HPDE6-E6E7 (cell line): ENCODE data around the gene SCARF1.

Experiments
- DNase-seq: peaks from one replicate; pipeline ENCODE4 v3.0.0; 2011; ENCODE audit warnings: missing footprints; ENCODE audit errors: extremely low spot score

SCARF1 gene

GRCh38 chr17:1628856-1629503 is 16.6 kb downstream of the SCARF1 start:
- peak; percentile 97 for DNase-seq

GRCh38 chr17:1627982-1628855 is 17.3 kb downstream of the SCARF1 start, which contains the start of gene SLC43A2:
Gene SLC43A2, minus strand, starts transcription at chr17:1628834. Its CDS starts 960 bp downstream, at chr17:1627874.
- DNase-seq: peak; percentile 87

DNA sequence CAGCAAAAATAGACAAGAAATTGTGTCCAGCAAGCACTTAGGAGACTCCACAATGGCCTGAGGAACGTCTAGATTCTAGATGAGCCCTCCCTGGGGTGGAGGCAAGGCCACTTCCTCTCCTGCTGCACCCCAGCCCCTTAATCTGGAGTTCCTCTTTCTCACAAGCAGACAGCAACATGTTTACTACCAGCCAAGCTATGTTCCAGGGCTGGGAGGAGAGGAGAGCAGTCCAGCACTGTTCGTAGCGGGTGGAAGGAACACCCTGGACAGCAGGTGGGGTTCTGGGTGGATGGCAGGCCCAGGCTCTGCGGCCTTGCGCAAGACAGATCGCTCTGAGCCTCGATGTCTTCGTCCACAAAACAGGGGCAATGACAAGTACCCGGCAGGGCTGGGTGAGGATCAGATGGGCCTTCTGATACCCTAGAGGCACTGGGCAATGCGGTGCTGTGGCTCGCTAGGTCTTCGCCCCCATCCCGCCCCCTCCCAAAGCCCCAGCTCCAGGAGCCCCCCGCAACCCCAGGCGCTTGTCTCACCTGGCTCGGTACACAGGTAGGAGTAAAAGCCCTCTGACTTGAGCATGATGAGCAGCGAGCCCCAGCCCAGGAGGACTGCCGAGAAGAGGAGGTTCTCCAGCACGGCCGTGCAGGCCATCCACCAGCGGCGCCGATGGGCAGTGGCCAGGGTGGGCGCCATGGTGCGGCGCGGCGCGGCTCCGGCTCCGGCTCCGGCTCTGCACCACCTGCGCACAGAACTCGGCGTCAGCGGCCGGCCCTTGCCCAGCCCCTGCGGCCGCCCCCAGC is 18.1 kb downstream of the SCARF1 start:
- no peak for DNase-seq

DNA sequence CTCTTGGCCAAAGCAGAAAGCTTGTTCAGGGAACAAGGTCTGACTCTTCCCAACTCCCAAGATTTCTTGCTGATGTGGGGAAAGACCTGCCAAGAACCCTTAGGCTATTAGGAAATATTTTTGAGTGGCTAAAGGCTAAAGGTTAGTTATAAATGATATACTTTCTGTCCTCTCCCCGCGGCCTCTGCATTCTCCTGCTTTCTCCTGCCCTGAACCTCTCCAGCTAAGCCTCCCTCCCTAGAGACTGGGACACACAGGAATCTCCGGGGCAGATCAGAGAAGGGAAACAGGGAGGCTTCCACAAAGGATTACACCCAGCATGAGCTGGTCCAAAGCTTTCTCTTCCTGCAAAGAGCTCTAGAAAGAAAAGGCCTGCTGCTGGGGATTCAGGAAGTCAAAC is 19.2 kb downstream of the SCARF1 start:
- no peak for DNase-seq

- no peak for DNase-seq
Measured at GRCh38 chr17:1625581-1625980, 20.0 kb downstream of the SCARF1 start.

- no peak for DNase-seq
Measured at GRCh38 chr17:1625053-1625452, 20.5 kb downstream of the SCARF1 start.

- DNase-seq: no peak
Measured at GRCh38 chr17:1624650-1625049, 20.9 kb downstream of the SCARF1 start.

GRCh38 chr17:1623057-1623630 is 22.4 kb downstream of the SCARF1 start:
- no peak for DNase-seq

GRCh38 chr17:1621273-1621954 is 24.1 kb downstream of the SCARF1 start:
- no peak for DNase-seq

DNA sequence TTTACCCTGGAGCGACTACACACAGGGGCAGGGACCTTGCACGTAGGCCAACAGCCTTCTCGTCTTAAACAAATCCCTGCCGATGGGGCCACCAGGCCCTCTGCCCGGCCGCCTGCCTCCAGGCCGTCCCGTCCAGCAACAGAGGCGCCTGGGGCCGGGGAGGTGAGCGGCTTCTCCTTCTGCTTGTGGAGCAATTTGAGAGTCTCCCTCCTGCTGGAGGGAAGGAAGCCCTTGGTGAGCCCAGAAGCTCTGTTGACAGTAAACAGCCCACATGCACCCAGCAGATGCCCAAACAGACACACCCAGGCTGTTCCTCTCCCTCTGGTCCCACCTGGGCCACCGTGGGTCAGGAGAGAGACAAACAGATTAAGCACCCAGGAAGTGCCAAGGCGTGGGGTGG is 25.0 kb downstream of the SCARF1 start:
- DNase-seq: no peak

- peak; percentile 60 for DNase-seq
Measured at GRCh38 chr17:1617620-1618174, 27.8 kb downstream of the SCARF1 start.

DNA sequence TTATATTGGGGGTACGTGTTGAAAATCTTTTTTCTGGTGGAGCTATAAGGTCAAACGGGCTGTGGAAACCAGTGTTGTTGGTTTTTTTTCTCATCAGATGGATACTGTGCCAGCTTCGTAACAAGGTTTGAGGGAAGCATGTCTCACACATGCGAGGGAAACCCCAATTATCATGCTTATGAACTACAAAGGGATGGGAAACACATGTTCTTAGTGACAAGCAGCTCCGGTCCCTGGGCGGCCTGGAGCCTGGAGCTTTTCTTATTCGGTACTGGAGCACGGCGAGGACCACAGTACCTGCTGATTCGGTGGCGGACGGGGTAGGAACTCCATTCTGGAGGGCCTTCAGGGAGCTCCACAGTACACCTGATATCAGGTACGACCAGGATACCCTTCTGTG is 29.4 kb downstream of the SCARF1 start:
- DNase-seq: no peak

GRCh38 chr17:1612400-1612799 is 33.1 kb downstream of the SCARF1 start:
- DNase-seq: no peak

GRCh38 chr17:1611715-1612114 is 33.8 kb downstream of the SCARF1 start:
- no peak for DNase-seq

DNA sequence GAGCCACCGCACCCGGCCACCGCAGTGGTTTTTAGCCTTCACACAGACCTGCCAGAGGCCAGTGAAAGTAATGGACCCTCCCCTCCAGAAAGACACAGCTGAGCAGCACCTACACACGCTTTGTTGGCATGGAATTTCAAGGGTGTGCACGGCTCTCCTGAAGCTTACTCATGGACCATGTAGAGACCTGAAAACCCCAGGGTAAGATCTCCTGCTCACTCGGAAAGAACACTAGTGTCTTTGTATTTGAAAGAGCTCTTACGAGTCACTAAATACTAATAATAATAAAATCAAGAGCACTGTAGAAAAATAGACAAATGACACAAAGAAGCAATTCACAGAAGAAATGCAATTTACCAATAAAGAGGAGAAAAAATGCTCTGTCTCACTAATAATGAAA is 36.9 kb downstream of the SCARF1 start:
- DNase-seq: no peak

GRCh38 chr17:1607971-1608320 is 37.6 kb downstream of the SCARF1 start:
- DNase-seq: no peak

DNA sequence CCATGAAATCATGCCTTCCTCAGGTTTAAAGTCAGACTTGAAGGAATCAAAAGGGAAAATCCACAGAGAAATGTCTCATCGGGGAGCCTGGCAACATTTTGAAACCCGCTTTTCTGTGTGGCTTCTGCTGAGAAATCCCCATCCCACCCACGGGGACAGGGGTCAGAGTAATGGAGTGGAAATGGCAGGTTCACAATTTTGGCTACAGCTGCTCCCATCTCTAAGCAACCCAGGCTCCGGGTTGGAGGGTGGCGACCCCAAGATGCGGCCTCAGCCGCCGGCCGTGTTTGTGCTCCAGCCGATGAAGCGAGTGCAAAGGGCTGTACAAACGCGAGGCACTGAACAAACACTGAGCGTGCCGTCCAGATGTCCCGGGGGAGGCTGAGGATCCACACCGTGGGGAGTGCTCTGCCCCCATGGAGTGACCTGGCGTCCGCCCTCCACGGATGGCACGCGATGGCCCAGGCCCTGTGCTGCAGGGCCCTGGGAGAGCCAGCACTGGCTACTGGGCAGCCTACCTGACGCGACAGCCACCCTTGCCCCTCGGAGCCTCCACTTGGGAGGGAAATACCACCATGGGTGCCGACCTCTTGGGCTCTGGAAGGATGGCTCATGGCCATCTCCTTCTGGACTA is 39.1 kb downstream of the SCARF1 start:
- DNase-seq: no peak

DNA sequence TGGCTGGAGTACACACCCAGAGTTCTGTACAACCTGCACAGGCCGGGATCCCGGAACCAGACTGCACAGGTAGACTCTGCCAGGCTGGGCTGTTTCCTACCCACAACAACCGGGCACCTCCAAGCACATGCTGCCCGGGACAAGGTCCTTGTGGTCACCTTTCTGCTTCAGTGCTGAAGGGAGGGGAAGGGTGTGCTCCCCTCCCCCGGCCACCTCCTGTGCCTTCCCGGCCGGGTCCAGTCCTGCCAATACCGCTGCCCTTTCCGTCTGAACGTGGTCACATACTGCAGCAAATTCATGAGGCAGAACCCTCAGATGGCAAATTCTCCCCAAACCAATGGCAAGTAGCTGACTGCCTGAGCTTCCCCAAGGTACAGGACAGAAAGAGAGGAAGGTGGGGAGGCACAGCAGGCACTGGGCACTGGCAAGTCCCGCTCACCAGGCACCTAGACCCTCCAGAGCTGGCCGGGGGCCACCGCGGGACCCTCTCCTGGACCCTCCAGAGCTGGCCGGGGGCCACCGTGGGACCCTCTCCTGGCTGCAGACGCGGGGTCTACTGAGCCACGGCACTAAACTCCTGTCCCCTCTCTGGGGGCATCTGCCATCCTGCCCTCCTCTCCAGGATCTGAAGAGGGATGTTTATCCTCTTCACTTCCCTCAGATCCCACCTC is 39.7 kb downstream of the SCARF1 start:
- DNase-seq: no peak

DNA sequence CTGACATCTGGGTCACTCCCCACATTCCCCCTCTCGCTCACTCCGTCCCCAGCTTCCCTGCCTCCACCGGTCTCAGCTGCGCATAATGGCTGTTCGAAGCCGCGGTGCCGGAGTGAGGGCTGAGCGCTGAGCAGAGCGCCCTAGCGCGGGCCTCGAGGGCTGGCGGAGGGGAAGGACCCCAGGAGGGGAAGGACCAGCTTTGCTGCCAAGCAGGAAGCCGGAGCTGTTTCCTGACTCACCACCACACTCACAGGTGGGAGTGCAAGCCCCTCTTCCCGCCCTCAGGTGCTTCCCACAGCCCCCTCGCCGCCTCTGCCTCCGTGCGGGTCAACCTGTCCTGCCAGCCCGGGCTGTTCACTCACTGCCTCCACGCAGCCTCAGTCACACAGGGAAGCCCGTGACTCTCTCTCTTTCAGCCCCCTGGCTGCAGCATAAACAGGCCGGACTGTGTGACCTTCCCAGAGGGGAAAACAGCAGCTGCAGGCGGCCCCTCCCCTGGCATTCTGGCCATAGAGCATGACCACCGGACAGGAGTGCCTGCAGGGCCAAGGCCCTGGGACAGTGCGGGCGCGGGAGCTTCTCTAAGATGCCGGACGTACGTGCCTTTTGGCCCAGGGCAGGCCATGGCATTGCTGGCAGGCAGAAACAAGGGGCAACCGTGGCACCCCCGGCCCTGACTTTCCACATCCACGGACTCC is 40.6 kb downstream of the SCARF1 start:
- DNase-seq: no peak
